Brain microvascular endothelial cell (primary cell): ENCODE results near the gene TAS2R41.

ENCODE experiments used
- DNase-seq: peaks from one replicate; pipeline ENCODE4 v3.0.0-alpha.2; 2020
- H3K27ac ChIP-seq: fragments of 250-450 bp; sonication (Bioruptor Pico); 2 replicates; pipeline ENCODE4 v1.5.1; 2020; ENCODE audit warnings: mild to moderate bottlenecking, moderate library complexity
- H3K27me3 ChIP-seq: fragments of 250-450 bp; sonication (Bioruptor Pico); replicated peaks from 2 replicates; pipeline ENCODE4 v1.5.1; 2020; ENCODE audit warnings: mild to moderate bottlenecking
- H3K36me3 ChIP-seq: fragments of 250-450 bp; sonication (Bioruptor Pico); replicated peaks from 2 replicates; pipeline ENCODE4 v1.5.1; 2020; ENCODE audit warnings: mild to moderate bottlenecking
- H3K4me3 ChIP-seq: 2 replicates; pipeline ENCODE4 v1.5.1; 2011; ENCODE audit warnings: low read depth, mild to moderate bottlenecking, control low read depth, low read length, moderate library complexity
- CTCF ChIP-seq: IDR thresholded peaks from 2 replicates; pipeline ENCODE4 v1.5.1; 2011; ENCODE audit warnings: low read depth, mild to moderate bottlenecking, moderate library complexity, low read length, control low read depth, inconsistent platforms; ENCODE audit errors: missing control alignments
- in situ Hi-C: cut with HindIII; loops from 2 replicates; pipeline ENCODE4 v1.10.0; 2017; ENCODE audit warnings: low sequenced_read_pairs, low pct_ligation_motif_present

Gene TAS2R41

GRCh38 chr7:143435266-143435665 lies 42.4 kb upstream of the TAS2R41 start:
- DNase-seq, result no peak
- no peak for TF ChIP-seq CTCF
- no peak overlapping the region for H3K27ac ChIP-seq
- no peak overlapping the region for H3K4me3 ChIP-seq
- H3K27me3 ChIP-seq, result no peaks in the 10 kb centered on the region
- no peaks in the 10 kb centered on the region for H3K36me3 ChIP-seq
- in situ Hi-C loops, result no loop called here

DNA sequence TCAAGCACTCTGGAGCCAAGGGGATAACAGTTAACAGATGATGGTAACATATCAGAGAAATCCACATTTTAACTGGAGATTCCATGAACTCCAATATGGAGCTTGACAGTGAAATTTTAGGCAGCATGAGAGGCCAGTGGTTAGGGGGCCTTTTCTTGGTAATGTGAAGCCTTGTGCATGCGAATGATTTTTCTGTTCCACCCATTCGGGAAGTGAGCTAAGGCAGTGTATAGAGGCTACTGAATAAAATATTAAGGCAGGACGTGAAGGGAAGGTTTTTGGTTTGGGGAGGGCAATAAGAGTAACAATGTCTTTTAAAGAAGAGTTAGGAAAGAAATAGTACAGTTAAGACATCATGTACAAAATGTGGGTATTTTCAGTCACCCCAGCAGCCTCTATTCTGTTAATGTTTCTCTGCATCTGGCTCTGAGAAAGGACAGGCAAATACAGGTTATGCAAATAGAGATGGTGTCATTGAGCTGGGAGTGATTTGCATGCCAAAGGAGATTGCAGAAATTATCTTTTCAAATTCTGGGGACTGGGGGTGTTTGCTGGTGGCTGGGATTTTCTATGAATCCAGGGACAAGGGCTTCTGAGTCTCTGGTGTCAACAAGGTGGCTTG lies 41.2 kb upstream of the TAS2R41 start:
- DNase-seq, result no peak
- in situ Hi-C loops, result no loop called here
- Histone ChIP-seq H3K27ac (no peak overlapping the region), H3K4me3 (no peak overlapping the region), H3K27me3 (no peaks in the 10 kb centered on the region), H3K36me3 (no peaks in the 10 kb centered on the region)
- no peak for TF ChIP-seq CTCF

DNA sequence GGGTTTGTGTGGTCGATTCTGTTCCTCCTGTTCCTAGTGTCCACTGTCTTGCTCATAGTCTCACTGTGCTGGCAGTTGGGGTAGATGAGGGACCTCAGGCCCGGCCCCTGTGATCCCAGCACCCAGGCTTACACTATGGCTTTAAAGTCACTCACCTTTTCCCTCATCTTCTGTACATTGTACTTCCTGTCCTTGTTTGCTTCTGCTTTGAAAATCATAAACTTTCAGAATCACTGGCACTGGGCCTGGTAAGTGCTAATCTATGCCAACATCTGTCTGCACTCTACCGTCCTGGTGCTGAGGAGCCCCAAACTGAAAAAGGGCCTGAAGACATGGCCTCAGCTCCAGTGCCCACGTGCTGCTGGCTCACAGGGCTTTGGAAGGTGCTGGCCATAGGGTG lies 40.1 kb upstream of the TAS2R41 start:
- Histone ChIP-seq H3K27ac (no peak overlapping the region), H3K27me3 (no peaks in the 10 kb centered on the region), H3K4me3 (no peak overlapping the region), H3K36me3 (no peaks in the 10 kb centered on the region)
- DNase-seq, result no peak
- in situ Hi-C loops, result no loop called here
- no peak for TF ChIP-seq CTCF

GRCh38 chr7:143439866-143440265 lies 37.8 kb upstream of the TAS2R41 start:
- H3K27ac ChIP-seq, result no peak overlapping the region
- H3K27me3 ChIP-seq, result no peaks in the 10 kb centered on the region
- no peak for TF ChIP-seq CTCF
- no peak overlapping the region for H3K4me3 ChIP-seq
- no peak for DNase-seq
- no peaks in the 10 kb centered on the region for H3K36me3 ChIP-seq
- in situ Hi-C loops, result no loop called here

DNA sequence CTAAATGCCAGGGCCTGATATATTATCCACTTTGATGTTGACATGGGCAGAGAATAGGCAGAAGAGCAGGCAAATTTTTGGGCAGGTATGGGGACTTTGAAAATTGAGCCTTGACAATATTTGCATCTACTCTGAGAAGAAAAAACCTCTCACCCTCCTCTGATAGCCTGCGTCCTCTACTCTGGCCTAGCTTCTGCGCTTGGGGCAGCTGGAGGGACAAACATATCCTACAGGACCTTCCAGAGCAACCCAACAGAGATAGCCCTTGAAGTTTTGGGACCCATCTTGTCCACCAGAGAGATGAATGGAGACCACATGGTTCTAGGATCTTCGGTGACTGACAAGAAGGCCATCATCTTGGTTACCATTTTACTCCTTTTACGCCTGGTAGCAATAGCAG lies 34.5 kb upstream of the TAS2R41 start, which contains the start of gene TAS2R60:
TAS2R60 (plus strand) TSS at position 301 of the 400 bp plus-strand sequence; CDS start at position 301, 0 bp downstream.
- H3K27me3 ChIP-seq, result no peaks in the 10 kb centered on the region
- H3K27ac ChIP-seq, result no peak within 1 kb of the TSS
- no peak for TF ChIP-seq CTCF
- no peak within 1 kb of the TSS for H3K4me3 ChIP-seq
- no peaks in the 10 kb centered on the region for H3K36me3 ChIP-seq
- no peak for DNase-seq
- in situ Hi-C loops, result no loop called here
